ENCODE measurements around the gene FBXO11. TPM values are rescaled to one million over a fixed set of nuclear protein-coding genes. Genes with fewer than 3 reads are reported as not detected.

The FBXO11 gene
- total RNA-seq (2022): 58.0 and 65.3 TPM in 2 replicates
- percentile 90 among the genes with signal in this experiment for Bru-seq, nascent RNA
- percentile 84 among the genes with signal in this experiment for BruChase-seq, experiment 1, labeled RNA remaining after a 6-hour chase
- percentile 86 among the genes with signal in this experiment for BruChase-seq, experiment 2, labeled RNA remaining after a 2-hour chase
- long read RNA-seq, full-length matches to known transcripts: 9 of 84 reads
- long read RNA-seq, partial matches to known transcripts: 6 of 84 reads
- long read RNA-seq, other reads (novel, unspliced or antisense): 69 of 84 reads

DNA sequence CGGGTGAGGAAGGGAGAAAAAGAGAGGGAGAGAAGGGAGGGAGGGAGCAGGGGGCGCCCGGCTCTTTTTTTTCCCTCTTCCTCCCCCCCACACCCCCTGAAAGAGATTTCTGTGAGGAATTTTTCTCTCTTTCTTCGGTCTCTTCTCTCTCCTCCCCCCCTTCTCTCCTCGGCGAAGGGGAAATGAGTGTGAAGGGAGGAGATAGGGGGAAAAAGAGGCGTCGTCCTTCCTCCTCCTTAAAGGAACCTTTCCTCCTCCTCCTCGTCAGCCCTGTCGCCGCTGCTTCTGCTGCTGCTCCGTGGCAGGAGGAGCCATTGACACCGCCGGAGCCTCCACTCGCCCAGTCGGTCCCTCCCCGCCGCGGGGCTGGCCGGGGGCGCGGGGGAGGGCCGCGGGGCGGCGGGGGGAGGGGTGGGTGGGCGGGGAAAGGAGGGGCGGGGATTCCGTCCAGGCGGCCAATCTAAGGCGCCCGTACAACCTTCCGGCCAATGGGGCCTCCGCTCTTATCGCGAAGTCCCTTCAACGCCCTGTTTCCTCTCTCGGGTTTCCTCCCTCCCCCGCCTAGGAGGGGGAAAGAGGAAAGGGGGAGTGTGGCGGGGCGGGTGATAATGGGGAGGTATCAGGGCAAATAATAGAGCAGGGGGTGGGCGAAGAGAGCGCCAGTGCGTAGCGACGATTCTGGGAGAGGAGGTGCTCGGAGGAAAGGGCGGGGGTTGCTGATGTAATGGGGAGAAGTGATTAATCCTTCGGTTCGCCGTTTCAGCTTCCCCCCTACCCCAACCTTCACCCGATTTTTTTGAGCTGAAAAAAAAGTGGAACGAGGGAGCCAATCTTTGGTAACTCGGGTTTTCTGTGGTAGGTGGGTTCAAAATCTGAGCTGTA lies at the start of gene FBXO11:
TSS of gene FBXO11 (minus strand) at position 342 of the 882 bp plus-strand sequence. CDS start 778 bp downstream, outside the sequence.
- Mint-ChIP-seq H3K9me3 (ENCODE audit: low read depth, unreplicated experiment) (no peaks in the 10 kb centered on the region), H3K36me3 (ENCODE audit: insufficient read depth, unreplicated experiment) (peaks cover 42% of the 10 kb centered on the region), H3K27me3 (ENCODE audit: unreplicated experiment) (no peaks in the 10 kb centered on the region), H3K27ac (ENCODE audit: unreplicated experiment) (peak within 1 kb of the TSS; percentile 99), H3K4me1 (ENCODE audit: low read depth, unreplicated experiment) (peaks cover 8% of the 10 kb centered on the region), H3K4me3 (ENCODE audit: low read depth, unreplicated experiment) (peak within 1 kb of the TSS; percentile 96)
- BruUV-seq (replicated peaks): no TSS peak
- intact Hi-C loops (cut with micrococcal nuclease; ENCODE audit: unreplicated experiment): loop anchor here (2.0 to 10.0 kb wide), 2 partner anchors 200 to 448 kb away; no protein-coding TSS in a partner anchor
- TF ChIP-seq, protein P1, sequence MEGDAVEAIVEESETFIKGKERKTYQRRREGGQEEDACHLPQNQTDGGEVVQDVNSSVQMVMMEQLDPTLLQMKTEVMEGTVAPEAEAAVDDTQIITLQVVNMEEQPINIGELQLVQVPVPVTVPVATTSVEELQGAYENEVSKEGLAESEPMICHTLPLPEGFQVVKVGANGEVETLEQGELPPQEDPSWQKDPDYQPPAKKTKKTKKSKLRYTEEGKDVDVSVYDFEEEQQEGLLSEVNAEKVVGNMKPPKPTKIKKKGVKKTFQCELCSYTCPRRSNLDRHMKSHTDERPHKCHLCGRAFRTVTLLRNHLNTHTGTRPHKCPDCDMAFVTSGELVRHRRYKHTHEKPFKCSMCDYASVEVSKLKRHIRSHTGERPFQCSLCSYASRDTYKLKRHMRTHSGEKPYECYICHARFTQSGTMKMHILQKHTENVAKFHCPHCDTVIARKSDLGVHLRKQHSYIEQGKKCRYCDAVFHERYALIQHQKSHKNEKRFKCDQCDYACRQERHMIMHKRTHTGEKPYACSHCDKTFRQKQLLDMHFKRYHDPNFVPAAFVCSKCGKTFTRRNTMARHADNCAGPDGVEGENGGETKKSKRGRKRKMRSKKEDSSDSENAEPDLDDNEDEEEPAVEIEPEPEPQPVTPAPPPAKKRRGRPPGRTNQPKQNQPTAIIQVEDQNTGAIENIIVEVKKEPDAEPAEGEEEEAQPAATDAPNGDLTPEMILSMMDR (IDR thresholded peaks at IDR 0.05; ENCODE audit: unreplicated experiment): no peak
- CTCF ChIA-PET: interaction anchor here (0.6 to 0.8 kb wide), 3 partner anchors 122 to 201 kb away, joined by 3 to 4 read pairs (median 4); no protein-coding TSS in a partner anchor
- peak; percentile 95 for DNase-seq

DNA sequence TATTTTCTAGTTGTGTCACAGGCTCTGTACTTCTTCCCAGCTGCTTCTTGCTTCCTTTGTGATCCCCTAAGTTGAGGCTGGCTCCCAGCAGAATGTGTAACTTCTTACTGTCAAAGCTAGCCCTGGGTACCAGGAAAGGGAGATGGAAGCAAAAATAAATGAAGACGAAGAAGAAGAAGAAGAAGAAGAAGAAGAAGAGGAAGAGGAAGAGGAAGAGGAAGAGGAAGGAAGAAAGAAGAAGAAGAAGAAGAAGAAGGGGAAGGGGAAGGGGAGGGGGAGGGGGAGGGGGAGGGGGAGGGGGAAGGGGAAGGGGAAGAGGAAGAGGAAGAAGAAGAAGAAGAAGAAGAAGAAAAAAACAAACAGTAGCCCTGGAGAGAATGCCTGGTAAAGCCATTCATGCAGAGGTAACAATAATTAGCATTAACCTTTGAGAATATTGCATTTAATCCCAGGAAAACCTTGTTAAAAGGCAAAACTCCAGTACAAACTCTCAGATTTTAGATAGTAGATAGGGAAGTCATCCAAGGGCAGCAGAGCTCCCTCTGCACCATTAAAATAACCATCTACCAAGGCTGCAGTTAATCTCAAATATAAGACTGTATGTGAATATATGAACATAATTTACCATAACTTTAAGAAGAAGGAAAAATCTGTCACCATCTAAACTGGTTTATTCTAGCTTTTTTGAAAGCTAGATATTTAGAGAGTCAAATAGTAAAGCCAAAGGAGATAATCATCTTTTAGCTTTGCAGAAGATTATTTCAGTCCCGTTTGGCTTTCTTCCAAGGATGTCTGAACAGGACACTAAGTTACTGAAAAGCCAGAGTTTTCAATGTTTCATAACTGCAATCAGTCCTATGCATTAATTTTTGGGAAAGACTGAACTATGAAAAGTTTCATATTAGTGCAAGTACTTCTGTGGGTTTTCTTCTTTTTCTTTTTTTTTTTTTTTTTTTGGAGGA lies 44.3 kb upstream of the FBXO11 start:
- Mint-ChIP-seq H3K4me1 (ENCODE audit: low read depth, unreplicated experiment) (no peaks in the 10 kb centered on the region), H3K27me3 (ENCODE audit: unreplicated experiment) (no peaks in the 10 kb centered on the region), H3K9me3 (ENCODE audit: low read depth, unreplicated experiment) (peaks cover 2% of the 10 kb centered on the region), H3K27ac (ENCODE audit: unreplicated experiment) (no peak overlapping the region), H3K4me3 (ENCODE audit: low read depth, unreplicated experiment) (no peak overlapping the region), H3K36me3 (ENCODE audit: insufficient read depth, unreplicated experiment) (no peaks in the 10 kb centered on the region)
- CTCF ChIA-PET: no interaction called here
- no TSS peak for BruUV-seq (replicated peaks)
- TF ChIP-seq, protein P1 (IDR thresholded peaks at IDR 0.05; ENCODE audit: unreplicated experiment): no peak
- no peak for DNase-seq
- intact Hi-C loops (cut with micrococcal nuclease; ENCODE audit: unreplicated experiment): no loop called here

DNA sequence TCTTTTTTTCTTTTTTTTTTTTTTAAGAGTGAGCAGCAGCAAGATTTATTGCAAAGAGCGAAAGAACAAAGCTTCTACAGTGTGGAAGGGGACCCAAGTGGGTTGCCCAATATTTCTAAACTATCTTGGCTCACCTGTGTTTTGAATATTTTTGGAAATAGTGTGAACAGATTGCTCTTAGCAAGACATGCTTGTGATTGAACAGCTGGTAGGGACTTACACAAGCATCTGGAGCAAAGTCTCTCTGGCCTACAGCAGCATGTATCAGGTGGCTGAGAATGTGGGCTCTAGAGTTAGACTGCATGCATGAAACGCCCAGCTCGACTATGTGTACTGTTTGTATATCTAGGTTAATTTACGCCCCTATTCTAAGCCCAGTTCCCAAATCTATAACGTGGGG lies 40.3 kb upstream of the FBXO11 start:
- intact Hi-C loops (cut with micrococcal nuclease; ENCODE audit: unreplicated experiment): no loop called here
- Mint-ChIP-seq H3K27me3 (ENCODE audit: unreplicated experiment) (no peaks in the 10 kb centered on the region), H3K36me3 (ENCODE audit: insufficient read depth, unreplicated experiment) (no peaks in the 10 kb centered on the region), H3K4me3 (ENCODE audit: low read depth, unreplicated experiment) (no peak overlapping the region), H3K4me1 (ENCODE audit: low read depth, unreplicated experiment) (no peaks in the 10 kb centered on the region), H3K27ac (ENCODE audit: unreplicated experiment) (no peak overlapping the region), H3K9me3 (ENCODE audit: low read depth, unreplicated experiment) (no peaks in the 10 kb centered on the region)
- CTCF ChIA-PET: no interaction called here
- no peak for DNase-seq
- TF ChIP-seq, protein P1 (IDR thresholded peaks at IDR 0.05; ENCODE audit: unreplicated experiment): no peak
- BruUV-seq (replicated peaks): no TSS peak
